HG02610 (cell line): ENCODE data around the gene KIAA0232.
"Not testable (repeated sequence)": the region's sequence is repeated elsewhere in the genome, so short reads cannot be mapped to it uniquely, and the experiment has no call there.

ENCODE experiments used
- ATAC-seq: cut with Tn5 transposase; IDR thresholded peaks from one replicate; pipeline ENCODE4 v1.9.1; 2021; ENCODE audit warnings: mild to moderate bottlenecking, moderate library complexity; ENCODE audit not compliant: unreplicated experiment

KIAA0232 gene

DNA sequence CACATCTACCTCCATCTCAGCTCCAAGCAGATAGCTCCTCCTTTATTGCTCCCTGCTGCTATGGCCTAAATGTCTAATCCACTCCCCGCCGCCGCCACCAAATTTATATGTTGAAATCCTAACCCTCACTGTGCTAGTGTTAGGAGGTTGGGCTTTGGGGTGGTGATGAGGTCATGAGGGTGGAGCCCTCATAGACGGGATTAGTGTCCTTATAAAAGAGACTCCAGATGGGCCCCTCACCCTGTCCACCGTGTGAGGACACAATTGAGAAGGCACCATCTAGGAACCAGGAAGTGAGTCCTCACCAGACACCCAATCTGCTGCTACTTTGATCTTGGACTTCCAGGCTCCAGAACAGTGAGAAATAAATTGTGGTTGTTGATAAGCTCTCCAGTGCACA is 113.5 kb downstream of the KIAA0232 start:
- no peak for ATAC-seq

DNA sequence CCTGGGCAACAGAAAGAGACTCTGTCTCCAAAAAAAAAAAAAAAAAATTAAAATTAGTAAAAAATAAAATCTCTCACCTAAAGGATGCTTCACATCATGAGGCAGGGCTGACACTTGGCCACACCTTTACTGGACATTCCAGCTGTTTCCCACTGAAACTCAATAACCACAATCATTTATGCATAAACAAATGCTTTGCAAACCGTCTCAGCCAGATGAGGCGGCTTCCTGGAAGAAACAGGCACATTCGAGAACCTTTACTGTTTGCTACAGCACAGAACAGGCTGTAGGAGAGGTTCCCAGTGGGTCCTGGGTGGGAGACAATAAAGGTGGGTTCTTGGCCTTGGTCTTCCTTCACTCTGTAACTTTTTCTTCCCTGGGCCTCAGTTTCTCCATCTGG is 116.2 kb downstream of the KIAA0232 start:
- no peak for ATAC-seq

DNA sequence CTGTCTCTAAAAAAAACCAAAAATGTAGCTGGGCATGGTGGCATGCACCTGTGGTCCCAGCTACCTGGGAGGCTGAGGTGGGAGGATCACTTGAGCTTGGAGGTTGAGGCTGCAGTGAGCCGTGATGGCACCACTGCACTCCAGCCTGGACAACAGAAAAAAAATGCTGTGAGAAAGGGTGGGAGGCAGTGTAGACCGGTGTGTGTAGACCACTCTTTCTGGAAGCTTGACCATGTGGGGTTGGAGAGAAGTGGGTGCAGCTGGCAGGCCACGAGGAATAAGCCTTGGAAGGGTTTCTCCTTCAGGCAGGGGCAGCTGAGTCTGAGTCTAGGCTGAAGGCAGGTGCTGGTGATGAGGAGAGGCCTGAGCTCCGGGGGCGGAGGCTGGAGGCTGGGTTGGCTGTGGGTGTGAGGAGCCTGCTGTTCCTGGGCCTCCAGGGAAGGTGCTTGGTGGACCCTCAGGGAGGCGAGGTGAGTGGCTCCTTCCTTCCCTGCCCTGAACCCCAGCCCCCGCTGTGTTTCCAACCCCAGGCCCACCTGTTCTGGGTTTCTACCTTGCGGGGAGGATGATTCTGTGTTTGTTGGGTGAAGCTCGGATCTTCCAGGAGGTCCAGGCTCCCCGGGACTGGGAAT is 117.8 kb downstream of the KIAA0232 start:
- no peak for ATAC-seq

DNA sequence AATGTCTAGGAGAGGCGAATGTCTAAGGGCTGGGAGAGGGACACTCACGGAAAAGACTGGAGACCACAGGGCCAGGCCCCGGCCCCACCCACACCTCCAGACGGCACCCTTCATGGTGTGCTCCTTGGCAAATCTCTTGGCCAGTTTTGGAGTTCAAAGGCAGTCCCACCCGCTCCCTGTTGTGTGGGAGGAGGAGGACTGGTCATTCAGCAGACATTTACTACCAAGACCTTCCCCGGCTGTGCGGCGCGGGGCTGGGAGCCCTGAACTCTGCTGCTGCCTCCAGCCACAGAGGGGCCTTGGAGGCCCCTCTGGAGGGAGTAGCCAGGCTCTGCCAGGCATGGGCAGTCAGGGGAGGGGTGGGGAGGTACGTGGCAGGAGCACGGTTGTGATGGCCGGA is 118.4 kb downstream of the KIAA0232 start:
- no peak for ATAC-seq

DNA sequence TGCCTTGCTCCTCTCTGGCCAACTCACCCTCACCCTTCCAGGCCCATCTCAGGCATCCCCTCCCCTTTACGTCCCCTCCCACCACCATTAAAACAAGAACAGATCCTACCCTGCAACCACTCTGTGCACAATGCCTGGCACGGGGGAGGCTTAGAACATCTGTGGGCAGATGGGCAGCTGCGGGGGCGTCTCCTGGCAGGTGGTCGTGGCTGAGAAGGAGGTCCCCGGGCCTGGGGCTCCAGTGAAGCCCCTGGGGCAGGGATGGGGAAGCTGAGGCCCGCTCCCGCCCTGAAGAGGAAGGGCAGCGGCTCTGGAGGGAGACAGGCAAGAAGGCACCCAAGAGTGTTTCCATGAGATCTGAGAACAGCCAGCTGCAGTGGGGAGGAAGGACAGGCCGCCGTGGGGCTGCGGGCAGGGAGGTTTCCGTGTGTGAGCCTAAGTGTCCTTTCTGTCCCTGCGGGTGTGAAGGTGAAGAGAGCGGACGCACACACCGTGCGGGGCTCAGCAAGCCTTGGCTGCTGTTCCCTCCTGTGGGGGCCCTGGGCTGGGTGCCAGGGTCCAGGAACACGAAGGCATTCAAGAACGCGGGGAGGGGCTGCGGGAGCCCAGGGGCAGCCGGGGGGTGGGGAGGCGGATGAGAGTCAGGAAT is 119.3 kb downstream of the KIAA0232 start:
- ATAC-seq = no peak

DNA sequence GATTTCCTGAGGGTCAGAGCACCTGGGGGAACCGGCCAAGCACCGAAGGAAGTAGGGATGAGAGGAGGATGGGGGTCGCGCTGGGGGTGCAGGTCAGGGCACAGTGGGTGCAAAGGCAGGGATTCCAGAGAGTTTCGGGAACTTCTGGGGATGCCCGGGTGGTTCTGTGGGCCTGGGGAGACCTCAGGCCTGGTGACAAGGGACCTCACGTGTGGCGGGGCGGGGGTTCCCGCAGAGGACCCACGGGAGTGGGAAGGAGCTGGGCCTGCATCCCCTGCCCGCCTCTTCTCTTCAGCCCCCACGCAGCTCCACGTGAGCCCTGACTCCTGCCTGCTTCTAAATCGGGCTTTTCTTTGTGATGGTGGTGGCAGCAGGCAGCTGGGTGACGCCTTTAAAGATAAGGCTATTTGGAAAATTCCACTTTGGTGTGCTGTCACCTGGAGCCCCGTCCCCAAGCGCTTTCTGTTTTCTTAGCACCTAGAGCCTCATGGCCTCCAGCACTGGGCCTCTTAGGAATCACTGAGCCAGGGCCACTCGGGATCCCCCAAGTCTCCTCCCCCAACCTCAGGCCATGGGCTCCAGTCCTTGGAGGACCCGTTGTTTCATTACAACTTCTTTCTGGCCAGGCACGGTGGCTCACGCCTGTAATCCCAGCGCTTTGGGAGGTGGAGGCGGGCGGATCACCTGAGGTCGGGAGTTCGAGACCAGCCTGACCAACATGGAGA is 120.0 kb downstream of the KIAA0232 start:
- no peak for ATAC-seq

DNA sequence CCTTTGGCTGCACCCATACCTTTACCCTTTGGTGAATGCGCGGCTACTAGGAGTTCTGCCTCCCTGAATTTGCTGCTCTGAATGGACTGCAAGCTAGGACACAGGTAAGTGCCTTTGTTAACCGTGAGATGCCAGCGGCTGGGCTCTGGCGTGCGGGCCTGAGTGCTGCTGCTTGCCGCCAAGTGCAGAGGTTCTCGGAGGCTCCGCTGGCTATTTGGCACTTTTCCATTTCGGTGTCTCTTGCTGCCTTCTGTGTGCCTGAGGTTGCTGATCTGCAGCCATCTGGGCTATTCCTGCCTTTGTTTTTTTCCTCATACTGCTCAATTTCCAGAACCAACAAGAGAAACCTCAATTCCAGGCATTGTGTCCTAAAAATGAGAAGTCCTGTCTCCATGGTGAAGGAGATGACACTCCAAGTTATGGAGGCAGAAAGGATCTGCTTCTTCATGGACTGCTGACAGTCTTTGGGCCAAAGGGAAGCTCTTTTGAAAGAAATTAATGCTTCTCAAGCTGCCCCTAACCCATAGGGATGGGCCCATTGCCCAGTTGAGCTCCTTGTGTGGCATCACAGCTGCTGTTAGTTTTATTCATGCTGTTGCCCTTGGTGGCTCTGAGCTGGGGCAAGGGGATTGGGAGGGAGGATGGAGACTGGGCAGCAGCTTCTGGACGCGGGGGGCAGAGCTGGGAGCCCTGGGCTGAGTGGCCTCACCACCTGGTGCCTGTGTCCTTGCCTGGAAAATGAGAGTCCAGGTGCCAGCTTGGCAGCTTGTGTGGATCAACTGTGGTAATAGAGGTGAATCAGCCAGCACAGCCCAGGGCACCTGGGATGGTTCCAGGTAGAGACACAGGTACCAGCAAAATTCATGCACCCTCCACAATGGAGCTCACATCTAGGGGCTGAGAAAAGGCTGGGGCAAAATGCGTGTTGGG is 123.3 kb downstream of the KIAA0232 start:
- no peak for ATAC-seq

DNA sequence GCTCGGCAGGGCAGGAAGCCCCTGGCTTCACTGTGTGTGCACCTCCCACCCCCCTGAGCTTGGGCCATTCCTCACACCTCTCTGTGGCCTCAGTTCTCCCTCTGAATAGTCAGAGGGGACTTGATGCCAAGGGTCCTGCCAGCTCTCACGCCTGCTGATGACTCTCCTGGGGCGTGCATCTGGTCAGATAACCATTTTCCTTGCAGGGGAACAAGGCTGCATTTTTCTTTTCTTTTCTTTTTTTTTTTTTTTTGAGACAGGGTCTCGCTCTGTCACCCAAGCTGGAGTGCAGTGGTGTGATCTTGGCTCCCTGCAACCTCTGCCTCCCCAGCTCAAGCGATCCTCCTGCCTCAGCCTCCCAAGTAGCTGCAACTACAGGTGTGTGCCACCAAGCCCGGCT is 124.0 kb downstream of the KIAA0232 start:
- ATAC-seq = not testable (repeated sequence)

DNA sequence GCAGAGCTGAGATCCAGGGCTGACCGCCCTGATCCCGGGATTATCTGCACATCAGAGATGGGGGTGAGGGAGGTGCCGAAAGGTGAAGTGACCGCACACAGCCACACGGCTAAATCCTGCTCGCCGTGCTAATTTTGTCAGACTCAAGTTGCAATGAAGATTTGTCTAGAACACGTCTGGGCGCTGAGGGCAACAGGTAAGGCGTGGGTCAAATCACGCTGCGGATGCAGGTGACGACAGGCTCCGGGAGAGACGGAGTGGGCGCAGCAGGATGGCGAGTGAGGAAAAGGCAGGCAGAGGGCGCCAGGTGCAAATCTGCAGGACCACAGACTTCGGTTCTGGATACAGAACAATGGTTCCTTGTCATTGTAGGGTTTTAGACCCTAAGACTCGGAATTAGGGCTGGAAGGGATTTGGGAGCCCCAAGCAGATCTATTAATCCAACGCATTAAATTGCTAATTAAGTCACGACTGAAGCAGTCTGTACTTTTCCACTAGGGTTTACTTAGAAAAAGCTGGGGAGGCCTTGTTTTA is 125.2 kb downstream of the KIAA0232 start:
- ATAC-seq = no peak

DNA sequence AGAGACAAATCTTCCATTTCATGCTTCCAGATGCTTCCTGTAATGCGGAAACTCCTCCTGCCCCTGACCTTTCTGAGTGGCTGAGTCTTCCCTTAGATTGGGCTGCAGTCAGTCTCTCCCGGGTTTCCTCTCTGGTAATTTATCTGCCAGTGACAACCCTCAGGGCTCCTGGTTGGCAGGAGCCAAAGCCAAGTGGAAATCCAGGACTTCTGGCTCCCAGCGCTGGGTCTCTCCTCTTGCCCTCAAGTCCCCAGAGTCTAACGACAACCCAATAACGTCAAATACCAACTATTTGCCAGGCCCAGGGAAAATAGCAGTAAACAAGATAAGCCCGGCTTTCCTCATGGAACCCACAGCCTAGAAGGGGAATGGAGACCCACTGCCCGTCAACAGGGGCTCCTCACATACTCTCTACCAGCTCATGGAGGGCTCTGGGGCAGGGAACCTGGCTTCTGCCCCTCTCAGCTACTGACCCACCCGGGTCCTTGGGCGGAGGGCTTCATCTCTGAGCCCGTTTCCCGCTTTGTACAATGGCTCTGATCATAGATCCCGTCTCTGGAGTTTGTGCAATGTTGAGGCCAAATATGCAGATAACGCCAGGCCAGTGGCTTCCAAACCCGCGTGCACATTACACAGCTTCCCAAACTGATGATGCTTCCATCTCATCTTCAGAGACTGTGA is 126.0 kb downstream of the KIAA0232 start:
- ATAC-seq = no peak

DNA sequence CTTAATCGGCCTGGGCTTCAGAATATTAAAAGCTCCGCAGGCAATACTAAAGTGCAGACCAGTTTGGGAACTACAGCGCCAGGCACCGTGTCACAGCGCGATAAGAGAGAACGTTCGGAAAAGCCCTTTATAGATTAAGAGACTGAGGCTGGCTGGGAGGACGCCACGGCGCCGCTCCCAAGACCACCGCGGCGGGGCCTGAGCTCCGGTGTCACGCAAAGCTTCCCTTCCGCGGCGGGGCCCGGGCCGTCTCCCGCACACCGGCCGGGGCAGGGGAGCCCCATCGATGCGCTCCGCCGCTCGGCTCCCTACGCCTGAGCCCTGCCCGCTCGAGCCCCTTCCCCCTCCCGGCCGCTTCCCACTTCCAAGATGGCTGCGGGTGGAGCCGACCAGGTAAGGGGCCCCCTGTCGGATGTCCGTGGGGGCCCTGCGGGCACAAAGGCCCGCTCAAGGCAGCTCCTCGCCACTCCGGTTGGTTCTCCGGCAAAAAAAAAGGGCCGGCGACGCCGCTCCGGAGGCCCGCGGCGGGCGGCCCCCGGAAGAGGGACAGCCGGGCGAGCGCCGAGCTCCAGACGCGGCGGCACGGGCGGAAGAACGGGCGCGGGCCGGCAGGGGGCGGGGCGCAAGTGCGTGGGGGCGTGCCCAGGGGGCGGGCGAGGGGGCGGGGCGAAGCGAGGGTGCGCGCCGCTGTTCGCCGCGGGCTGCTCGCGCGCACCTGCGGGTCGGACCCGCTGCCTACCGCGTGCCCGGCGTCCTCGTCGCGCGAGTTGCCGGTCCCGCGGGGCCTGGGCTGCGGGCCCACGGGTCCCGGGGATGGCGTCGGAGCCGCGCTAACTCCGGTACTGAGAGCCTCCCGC is 126.8 kb downstream of the KIAA0232 start, which contains the start of gene TBC1D14:
TSS of gene TBC1D14 (plus strand) at position 714 of the 857 bp plus-strand sequence. CDS start 13,564 bp downstream, outside the sequence.
- ATAC-seq = peak; percentile 82

DNA sequence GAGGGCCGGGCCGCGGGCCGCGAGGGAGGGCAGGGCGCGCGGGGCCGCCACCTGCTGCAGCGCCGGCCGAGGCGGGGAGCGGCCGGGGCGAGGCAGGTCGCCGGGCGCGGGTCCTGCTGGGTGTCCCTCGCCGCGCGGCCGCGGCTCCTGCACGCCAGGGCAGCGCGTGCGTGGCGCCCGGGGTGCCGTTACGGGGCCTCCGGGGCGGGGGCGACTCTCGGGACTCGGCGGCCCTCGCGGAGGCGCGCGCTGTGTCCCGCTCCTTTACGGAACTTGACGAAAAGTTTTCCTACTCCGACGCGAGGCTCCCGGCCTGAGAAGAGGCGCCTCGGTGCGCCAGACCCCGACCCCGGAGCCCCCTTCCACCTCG is 127.4 kb downstream of the KIAA0232 start:
- peak; percentile 35 for ATAC-seq

DNA sequence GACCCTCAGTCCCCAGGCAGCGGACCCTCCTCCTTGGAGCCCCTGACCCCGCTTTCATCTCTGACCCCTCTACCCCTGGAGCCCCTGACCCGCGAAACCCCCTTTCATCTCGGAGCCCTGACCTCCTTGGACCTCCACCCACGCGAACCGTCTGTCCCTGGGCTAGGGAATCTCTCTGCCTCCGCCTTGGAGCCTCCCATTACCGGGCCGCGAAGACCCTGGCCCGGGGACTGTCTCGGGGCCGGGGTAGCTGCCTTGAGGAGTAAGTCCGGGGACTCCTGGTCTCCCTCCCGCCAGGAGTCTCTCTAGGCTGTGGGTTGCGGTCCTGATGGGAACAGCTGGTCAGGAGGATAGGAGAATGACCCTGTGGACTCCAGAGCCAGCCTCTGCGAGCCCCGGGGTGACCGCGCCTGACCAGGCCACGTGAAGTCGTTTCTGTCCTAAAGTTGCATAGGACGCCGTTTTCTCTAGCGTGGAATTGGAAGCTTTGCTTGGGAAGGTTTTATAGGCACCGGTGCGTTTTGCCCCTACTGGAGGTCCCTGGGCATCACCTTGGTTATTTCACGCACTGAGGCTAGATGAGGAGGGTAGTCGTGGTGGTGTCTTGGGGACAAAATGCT is 127.9 kb downstream of the KIAA0232 start:
- ATAC-seq = no peak

DNA sequence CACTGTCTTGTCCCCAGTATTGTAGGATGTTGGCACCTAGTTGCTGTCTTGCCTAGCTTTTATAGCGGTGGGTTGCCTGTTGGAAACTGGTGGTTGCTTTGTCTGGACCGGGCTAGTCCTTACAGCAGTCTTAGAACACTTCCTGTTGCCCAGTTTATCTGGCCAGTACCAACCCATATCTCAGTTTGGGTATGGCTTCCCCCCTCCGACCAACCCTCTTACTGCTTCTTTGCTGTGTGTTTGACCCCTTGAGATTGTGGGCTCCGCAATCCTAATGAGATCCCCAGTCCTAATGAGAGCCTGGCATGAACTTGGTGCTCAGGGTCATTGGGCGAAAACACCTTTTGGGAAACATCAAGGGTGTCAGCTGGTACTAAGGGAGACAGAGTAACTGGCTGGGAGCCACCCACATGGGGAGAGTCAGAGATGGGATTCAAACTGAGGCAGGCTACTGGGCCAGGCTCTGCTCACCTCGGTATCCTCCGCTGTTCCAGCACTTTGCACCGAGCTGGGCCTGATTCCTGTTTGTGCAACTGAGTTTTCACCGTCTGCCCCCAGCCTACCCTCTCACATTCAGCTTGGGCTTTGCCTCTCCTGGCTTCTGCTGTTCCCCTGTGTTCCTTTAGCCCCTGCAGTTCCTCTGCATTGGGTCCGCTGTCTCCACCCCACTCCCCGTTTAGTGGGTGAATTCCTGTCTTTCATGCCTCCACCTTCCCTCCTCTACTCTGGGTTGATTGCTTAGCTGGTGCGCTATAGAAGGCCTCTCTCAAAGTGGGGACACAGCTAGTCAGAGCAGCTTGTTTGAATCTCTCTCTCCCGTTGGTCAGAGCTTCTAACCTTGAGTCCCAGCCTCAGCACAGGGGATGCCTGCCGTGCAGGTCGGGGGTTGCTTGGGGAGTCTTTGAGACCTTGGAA is 128.7 kb downstream of the KIAA0232 start:
- no peak for ATAC-seq

DNA sequence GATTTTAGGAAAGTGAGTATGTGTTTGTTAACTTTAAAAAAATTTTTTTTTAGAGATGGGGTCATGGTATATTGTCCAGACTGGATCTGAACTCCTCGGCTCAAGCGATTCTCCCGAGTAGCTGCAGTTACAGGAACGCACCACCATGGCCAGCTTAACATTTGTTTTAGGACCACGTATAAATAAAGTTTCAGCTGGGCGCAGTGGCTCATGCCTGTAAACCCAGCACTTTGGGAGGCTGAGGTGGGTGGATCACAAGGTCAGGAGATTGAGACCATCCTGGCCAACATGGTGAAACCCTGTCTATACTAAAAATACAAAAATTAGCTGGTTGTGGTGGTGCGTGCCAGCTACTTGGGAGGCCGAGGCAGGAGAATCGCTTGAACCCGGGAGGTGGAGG is 129.4 kb downstream of the KIAA0232 start:
- not testable (repeated sequence) for ATAC-seq

DNA sequence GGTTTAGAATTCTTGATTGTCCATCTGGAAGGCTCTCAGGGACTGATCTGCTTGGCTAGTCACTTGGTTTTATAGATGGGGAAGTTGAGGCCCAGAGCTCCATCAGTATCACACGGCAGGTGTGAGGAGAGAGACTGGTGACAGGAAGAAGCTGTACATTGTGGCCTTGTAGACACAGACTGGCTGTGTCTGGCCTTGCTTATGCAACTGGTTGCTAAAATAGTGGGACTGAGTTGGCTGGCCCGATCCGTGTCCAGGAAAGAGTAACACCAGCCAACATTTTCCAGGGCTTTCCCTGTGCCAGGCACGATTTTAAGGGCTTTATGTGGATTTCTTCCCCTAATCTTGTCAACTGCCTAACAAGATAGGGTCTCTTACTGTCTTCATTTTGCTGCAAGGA is 129.9 kb downstream of the KIAA0232 start:
- ATAC-seq = no peak

DNA sequence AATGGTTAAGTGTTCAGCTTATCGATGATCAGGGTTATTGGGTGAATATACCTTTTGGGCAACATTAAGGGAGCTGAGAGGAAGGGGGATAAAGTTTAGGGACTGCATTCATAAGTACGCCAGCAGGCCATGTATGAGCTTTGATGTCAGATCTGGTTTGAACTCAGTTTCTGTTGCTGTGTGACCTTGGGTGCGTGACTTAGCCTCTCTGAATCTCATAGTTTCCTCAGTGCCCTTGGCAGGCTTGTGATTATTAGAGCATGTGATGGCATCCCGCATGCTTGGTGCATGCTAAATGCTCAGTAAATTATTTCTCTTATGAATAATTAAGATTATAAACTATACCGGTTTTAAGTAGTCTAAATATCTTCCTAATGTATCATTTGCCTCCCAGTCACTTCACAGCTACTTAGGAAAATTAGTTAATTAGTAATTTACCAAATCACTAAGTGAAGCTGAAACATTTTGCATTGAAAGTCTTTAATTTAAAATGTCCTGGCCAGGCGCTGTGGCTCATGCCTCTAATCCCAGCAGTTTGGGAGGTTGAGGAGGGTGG is 130.9 kb downstream of the KIAA0232 start:
- no peak for ATAC-seq
